A549 (cell line): ENCODE measurements around the gene SCG2. TPM values are rescaled to one million over a fixed set of nuclear protein-coding genes. Genes with fewer than 3 reads are reported as not detected.

Source experiments
- ATAC-seq, 2 experiments: fragments of 200-7000 bp in 1 of 2; fragments of >200 bp in 1 of 2; cut with Nextera tagmentation in 1 of 2; cut with Tn5 transposase in 1 of 2; 3 replicates each; pipeline versions ENCODE4 v1.8.0 to v1.9.1; 2018 to 2020; ENCODE audit warnings: mild to moderate bottlenecking in 1 of 2, moderate library complexity in 1 of 2
- CTCF ChIA-PET: fragments of 300-600 bp; sonication (Branson Sonifier 250); formaldehyde crosslinking; extraction: SDS; loops from one replicate; lab custom pipeline; 2021; ENCODE audit warnings: antibody characterized with exemption, inconsistent platforms; lab: Yijun Ruan, JAX
- POLR2A ChIA-PET: fragments of 350-600 bp; formaldehyde crosslinking; extraction: SDS; loops from one replicate; lab custom pipeline; 2021; ENCODE audit warnings: antibody characterized with exemption, inconsistent platforms; lab: Yijun Ruan, JAX
- DNase-seq, 2 experiments: peaks; one replicate each; pipeline versions ENCODE4 v3.0.0 to v3.0.0-alpha.2; 2011 to 2016; ENCODE audit warnings: low read depth in 1 of 2, low spot score in 1 of 2
- FAIRE-seq: peaks from 2 replicates; lab custom pipeline; 2011; peaks lifted over from hg19 to GRCh38; lab: Jason Lieb, UNC
- H3K27ac ChIP-seq, 2 experiments: fragments of >200 bp; sonication (Bioruptor Twin); formaldehyde crosslinking; 3 replicates each; pipeline ENCODE4 v1.5.1; 2016 to 2017
- H3K4me1 ChIP-seq: fragments of >200 bp; sonication (Bioruptor Twin); formaldehyde crosslinking; 3 replicates; pipeline ENCODE4 v1.6.1; 2016
- H3K4me2 ChIP-seq: fragments of >200 bp; sonication (Bioruptor Twin); formaldehyde crosslinking; 3 replicates; pipeline ENCODE4 v1.6.1; 2016
- H3K4me3 ChIP-seq: fragments of >200 bp; sonication (Bioruptor Twin); formaldehyde crosslinking; 3 replicates; pipeline ENCODE4 v1.5.1; 2016
- H3K9me3 ChIP-seq: fragments of >200 bp; sonication (Bioruptor Twin); formaldehyde crosslinking; 3 replicates; pipeline ENCODE4 v1.6.1; 2016
- ATOH8 ChIP-seq: fragments of 250-450 bp; sonication (Bioruptor Pico); IDR thresholded peaks from 2 replicates; pipeline ENCODE4 v1.5.0; 2020; ENCODE audit warnings: low read depth, mild to moderate bottlenecking, moderate library complexity
- BCL3 ChIP-seq: fragments of >200 bp; sonication (Bioruptor Twin); formaldehyde crosslinking; IDR thresholded peaks from 3 replicates; pipeline ENCODE4 v1.6.1; 2016
- BHLHE40 ChIP-seq: IDR thresholded peaks from 2 replicates; pipeline ENCODE4 v1.6.1; 2012; ENCODE audit warnings: low read depth, low read length, inconsistent platforms
- CBX8 ChIP-seq: fragments of 200-600 bp; sonication (generic); IDR thresholded peaks from 2 replicates; pipeline ENCODE4 v1.6.1; 2016
- CHD4 ChIP-seq: fragments of 200-600 bp; sonication (generic); IDR thresholded peaks from 2 replicates; pipeline ENCODE4 v1.6.1; 2016; ENCODE audit warnings: antibody characterized with exemption, mild to moderate bottlenecking, borderline replicate concordance
- EHF ChIP-seq: fragments of 250-450 bp; sonication (Bioruptor Pico); IDR thresholded peaks from 2 replicates; pipeline ENCODE4 v1.5.0; 2020; ENCODE audit warnings: mild to moderate bottlenecking
- EHMT2 ChIP-seq: fragments of 200-600 bp; sonication (generic); IDR thresholded peaks from 2 replicates; pipeline ENCODE4 v1.6.1; 2016; ENCODE audit warnings: antibody characterized with exemption, low read depth, mild to moderate bottlenecking, moderate library complexity
- ESRRA ChIP-seq: fragments of 150-350 bp; IDR thresholded peaks from 2 replicates; pipeline ENCODE4 v1.6.1; 2014; ENCODE audit warnings: mild to moderate bottlenecking, low read length, borderline replicate concordance
- FOXS1 ChIP-seq: fragments of 250-450 bp; sonication (Bioruptor Pico); IDR thresholded peaks from 2 replicates; pipeline ENCODE4 v1.5.0; 2020; ENCODE audit warnings: mild to moderate bottlenecking, moderate library complexity
- HEYL ChIP-seq: fragments of 250-450 bp; sonication (Bioruptor Pico); IDR thresholded peaks from 2 replicates; pipeline ENCODE4 v1.8.0; 2021; ENCODE audit warnings: mild to moderate bottlenecking, moderate library complexity
- HOXA7 ChIP-seq: fragments of 250-450 bp; sonication (Bioruptor Pico); IDR thresholded peaks from 2 replicates; pipeline ENCODE4 v1.5.0; 2020; ENCODE audit warnings: mild to moderate bottlenecking, moderate library complexity
- HOXB13 ChIP-seq: fragments of 250-450 bp; sonication (Bioruptor Pico); IDR thresholded peaks from 2 replicates; pipeline ENCODE4 v1.5.0; 2020; ENCODE audit warnings: low read depth, mild to moderate bottlenecking, moderate library complexity
- HOXB5 ChIP-seq: fragments of 250-450 bp; sonication (Bioruptor Pico); IDR thresholded peaks from 2 replicates; pipeline ENCODE4 v1.5.0; 2020; ENCODE audit warnings: mild to moderate bottlenecking, moderate library complexity
- MYC ChIP-seq: IDR thresholded peaks from 2 replicates; pipeline ENCODE4 v1.6.1; 2012; ENCODE audit warnings: mild to moderate bottlenecking, inconsistent platforms, low read length, improper control_type of control experiment, borderline replicate concordance
- NFE2L2 ChIP-seq: fragments of 150-350 bp; conservative IDR thresholded peaks from 2 replicates; pipeline ENCODE4 v1.6.1; 2014; ENCODE audit warnings: low read length
- PHF8 ChIP-seq: fragments of 200-600 bp; sonication (generic); IDR thresholded peaks from 2 replicates; pipeline ENCODE4 v1.6.1; 2016; ENCODE audit warnings: low read depth, mild to moderate bottlenecking, antibody characterized with exemption, moderate library complexity, borderline replicate concordance
- POLR2A ChIP-seq: IDR thresholded peaks from 2 replicates; pipeline ENCODE4 v1.6.1; 2012; ENCODE audit warnings: mild to moderate bottlenecking, low read length
- REST ChIP-seq: fragments of 200-600 bp; sonication (generic); IDR thresholded peaks from 2 replicates; pipeline ENCODE4 v1.6.1; 2016; ENCODE audit warnings: antibody characterized with exemption, mild to moderate bottlenecking, moderate library complexity
- SREBF2 ChIP-seq: fragments of 450-650 bp; IDR thresholded peaks from 2 replicates; pipeline ENCODE4 v1.6.1; 2014; ENCODE audit warnings: mild to moderate bottlenecking, moderate library complexity
- ZC3H11A ChIP-seq: fragments of 450-650 bp; IDR thresholded peaks from 2 replicates; pipeline ENCODE4 v1.6.1; 2014; ENCODE audit warnings: antibody characterized with exemption, mild to moderate bottlenecking
- ZNF302 ChIP-seq: fragments of 250-450 bp; sonication (Bioruptor Pico); IDR thresholded peaks from 2 replicates; pipeline ENCODE4 v1.9.0; 2021; ENCODE audit warnings: inconsistent platforms, mild to moderate bottlenecking, moderate library complexity
- ZSCAN20 ChIP-seq: fragments of 250-450 bp; sonication (Bioruptor Pico); IDR thresholded peaks from 2 replicates; pipeline ENCODE4 v1.8.0; 2022; ENCODE audit warnings: mild to moderate bottlenecking, moderate library complexity
- WGBS: methylation state at CpG from one replicate; pipeline ENCODE4 v1.1.6; 2017; ENCODE audit errors: missing lambda C conversion rate; 5-methylcytosine and 5-hydroxymethylcytosine counted together
- polyA plus RNA-seq, 4 experiments: library from polyadenylated mRNA; depleted of rRNA in 3 of 4; stranded (reverse); fragments of >200 nt; fragmentation: RNase III in 1 of 4; extraction: RNeasy Plus Mini Kit Qiagen cat#74134 plus additional on column Dnase treatment in 1 of 4; gene quantifications; 2 replicates in 3 of 4; 3 replicates in 1 of 4; pipeline ENCODE4 v1.2.3, GENCODE V29; 2011 to 2017

SCG2 gene
- polyA plus RNA-seq, 2 of the 4 experiments (the other 2 are of a cell fraction), result 0.84 to 10.2 TPM

- ChIA-PET CTCF (no interaction called here), POLR2A (no interaction called here)
- WGBS, result 90% methylated on average over 1 of the region's 1 CpG
- no peaks in the 10 kb centered on the region for H3K9me3 ChIP-seq
- H3K4me3 ChIP-seq, result no peak overlapping the region
- FAIRE-seq (no peak), DNase-seq (no peak), ATAC-seq (no peak)
- TF ChIP-seq EHMT2 (no peak), CBX8 (no peak), EHF (CRISPR knock-in tag) (no peak), HOXB5 (CRISPR knock-in tag) (no peak), FOXS1 (CRISPR knock-in tag) (no peak), HEYL (no peak), ESRRA (no peak), CHD4 (no peak), REST (no peak), MYC (no peak), ZSCAN20 (CRISPR knock-in tag) (no peak), SREBF2 (no peak), PHF8 (no peak), ZC3H11A (no peak), POLR2A (no peak), BHLHE40 (no peak)
- H3K4me1 ChIP-seq, result no peaks in the 10 kb centered on the region
- no peak overlapping the region for H3K27ac ChIP-seq
- H3K4me2 ChIP-seq, result no peak overlapping the region
These were observed 10.6 kb downstream of the SCG2 start for GRCh38 chr2:223591596-223591995.

- no peak for FAIRE-seq
These were observed 11.2 kb downstream of the SCG2 start for GRCh38 chr2:223590964-223591363.

GRCh38 chr2:223589901-223590300, 12.3 kb downstream of the SCG2 start:
- H3K4me2 ChIP-seq, result no peak overlapping the region
- ATAC-seq (no peak), FAIRE-seq (no peak), DNase-seq (no peak)
- WGBS, result 90% methylated on average over 2 of the region's 2 CpGs
- CTCF ChIA-PET, result interaction anchor here (1.2 kb wide), 1 partner anchor 8 kb away, joined by 3 read pairs; no protein-coding TSS in a partner anchor
- POLR2A ChIA-PET, result no interaction called here
- TF ChIP-seq HOXA7 (CRISPR knock-in tag) (no peak), BCL3 (no peak), NFE2L2 (no peak), POLR2A (no peak), ATOH8 (CRISPR knock-in tag) (no peak), HOXB13 (CRISPR knock-in tag) (no peak), ZNF302 (CRISPR knock-in tag) (no peak), ZSCAN20 (CRISPR knock-in tag) (no peak)
- H3K4me1 ChIP-seq, result peaks cover 16% of the 10 kb centered on the region
- H3K9me3 ChIP-seq, result no peaks in the 10 kb centered on the region
- H3K27ac ChIP-seq, result no peak overlapping the region
- H3K4me3 ChIP-seq, result no peak overlapping the region

More at GRCh38 chr2:223590964-223591363, 11.2 kb downstream of the SCG2 start:
- POLR2A ChIA-PET, result no interaction called here
- 0 out of 2 replicates have a peak, but pooled peaks have one; percentile 31 for TF ChIP-seq EHMT2
- TF ChIP-seq HOXB13 (CRISPR knock-in tag), result no peak
- no peak for ATAC-seq
- CTCF ChIA-PET, result no interaction called here
- peaks cover 6% of the 10 kb centered on the region; the same call in 2 of the 3 replicates for H3K4me1 ChIP-seq
- no peak overlapping the region for H3K4me3 ChIP-seq
- H3K4me2 ChIP-seq, result no peak overlapping the region
- H3K9me3 ChIP-seq, result no peaks in the 10 kb centered on the region
- no peak for DNase-seq
- no peak overlapping the region for H3K27ac ChIP-seq
